Stomach (tissue), 9 donors: Measurements from ENCODE around the gene CELF1. TPM values are rescaled to one million over a fixed set of nuclear protein-coding genes. Genes with fewer than 3 reads are reported as not detected.

ENCODE experiments used
- DNase-seq, 2 donors: peaks; one replicate each; pipeline versions ENCODE4 v3.0.0 to v3.0.0-alpha.2; 2013 to 2019
- H3K27ac ChIP-seq, 5 donors: fragments of 200-600 bp in 4 of 5; sonication (generic) in 4 of 5; one replicate each; pipeline ENCODE4 v1.5.1; 2013 to 2019; ENCODE audit warnings: mild to moderate bottlenecking in 1 of 5, moderate library complexity in 1 of 5
- H3K27me3 ChIP-seq, 3 donors: fragments of 200-600 bp; sonication (generic); one replicate each; pipeline ENCODE4 v1.5.1; 2017 to 2019; ENCODE audit warnings: mixed run types in 1 of 3
- H3K36me3 ChIP-seq, 4 donors: fragments of 200-600 bp; sonication (generic); 1 replicate in 3 of 4; 2 replicates in 1 of 4; pipeline ENCODE4 v1.5.1; 2016 to 2019
- H3K4me1 ChIP-seq, 4 donors: fragments of 200-600 bp; sonication (generic); one replicate each; pipeline ENCODE4 v1.5.1; 2016 to 2019
- H3K4me3 ChIP-seq, 4 donors: fragments of 200-600 bp; sonication (generic) in 3 of 4; one replicate each; pipeline ENCODE4 v1.5.1; 2016 to 2019; ENCODE audit warnings: mild to moderate bottlenecking in 1 of 4
- H3K9me3 ChIP-seq, 4 donors: fragments of 200-600 bp; sonication (generic); one replicate each; pipeline ENCODE4 v1.5.1; 2016 to 2019
- EP300 ChIP-seq: sonication (generic); formaldehyde crosslinking; IDR thresholded peaks from one replicate; pipeline ENCODE4 v1.6.1; 2017; ENCODE audit warnings: antibody characterized with exemption
- POLR2A ChIP-seq, 4 donors: fragments of 450-650 bp; IDR thresholded peaks; one replicate each; pipeline ENCODE4 v1.6.1; 2016; ENCODE audit warnings: antibody characterized with exemption in 4 of 4, control low read depth in 2 of 4, mild to moderate bottlenecking in 1 of 4, moderate library complexity in 1 of 4
- POLR2AphosphoS5 ChIP-seq, 3 donors: sonication (generic); formaldehyde crosslinking; IDR thresholded peaks; one replicate each; pipeline ENCODE4 v1.6.1; 2016; ENCODE audit warnings: antibody characterized with exemption in 3 of 3
- WGBS, 5 donors: extraction: QIAGEN DNeasy Blood & Tissue Kit in 3 of 5; methylation state at CpG; one replicate each; pipeline versions ENCODE4 v1.1.5 to v1.1.7; 2013 to 2018; 5-methylcytosine and 5-hydroxymethylcytosine counted together
- intact Hi-C: fragments of 100-400 bp; cut with DNase I; formaldehyde crosslinking; loops from one replicate; pipeline ENCODE4 v1.15.1; 2023; ENCODE audit warnings: low total_unique reads
- polyA plus RNA-seq, 3 donors: library from polyadenylated mRNA; stranded (reverse); fragments of 200-250 nt; gene quantifications; one replicate each; pipeline ENCODE4 v1.2.3, GENCODE V29; 2013
- total RNA-seq, 5 donors: library from RNA; depleted of rRNA; stranded (reverse); fragments of >200 nt; gene quantifications; one replicate each; pipeline versions ENCODE4 v1.1.0 to v1.2.3, GENCODE V29; 2014 to 2016
- TF ChIP-seq, protein P1 (sequence below), 7 experiments: fragments of 450-650 bp in 4 of 7; fragments of 200-600 bp in 3 of 7; sonication (generic) in 3 of 7; IDR thresholded peaks; one replicate each; pipeline ENCODE4 v1.5.1; 2016 to 2019; ENCODE audit warnings: antibody characterized with exemption in 7 of 7, control low read depth in 2 of 7, mild to moderate bottlenecking in 1 of 7
- donor health status: healthy with polysubstance abuse.
- donor health status: Bipolar disorder and iron deficiency.
- donor health status: healthy.

Gene CELF1
- total and polyA plus RNA-seq, 8 donors = 12.7 to 206 (median 54.4) TPM

DNA sequence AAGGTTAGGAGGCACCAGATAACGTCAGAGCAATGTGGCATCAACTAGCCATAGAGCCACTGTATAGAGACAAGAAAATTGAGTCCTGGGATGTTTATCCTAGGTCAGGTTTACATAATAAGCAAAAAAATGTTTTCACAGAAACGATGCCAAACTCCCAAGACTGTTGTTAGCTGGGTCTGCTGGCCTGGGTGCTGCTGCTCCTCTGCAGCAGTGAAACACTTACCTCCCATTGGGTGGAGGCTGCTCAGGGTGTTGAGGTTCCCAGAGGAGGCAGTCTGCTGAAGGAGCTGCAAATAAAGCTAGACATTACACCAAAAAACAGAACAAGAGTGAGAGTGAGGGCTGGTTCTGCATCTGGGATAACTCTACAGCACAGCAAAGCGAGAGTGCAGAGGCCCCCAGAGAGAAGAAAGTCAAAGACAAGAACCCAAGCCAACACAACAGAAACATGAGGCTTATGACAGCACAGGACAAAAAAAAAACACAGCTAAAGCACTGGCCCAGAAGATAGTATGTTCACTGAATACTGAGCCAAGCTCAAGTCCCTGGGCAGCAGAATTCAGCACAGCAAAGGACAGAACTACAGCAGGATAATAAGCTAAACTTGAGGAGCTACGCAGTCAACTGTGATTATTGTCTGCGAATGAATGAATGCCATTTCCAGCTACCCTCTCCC is 74.1 kb downstream of the CELF1 start:
- 82 to 90% (median 87%) methylated on average over 5 of the region's 5 CpGs for WGBS, 5 donors
- H3K36me3 ChIP-seq = peaks cover 94 to 100% (median 100%) of the 10 kb centered on the region in 4 donors
- no peaks in the 10 kb centered on the region for H3K9me3 ChIP-seq
- peaks cover 0 to 13% (median 5%) of the 10 kb centered on the region in 4 donors for H3K4me1 ChIP-seq
- no peak for TF ChIP-seq POLR2AphosphoS5 (IDR thresholded peaks at IDR 0.05)
- TF ChIP-seq EP300 = no peak
- TF ChIP-seq, protein P1, sequence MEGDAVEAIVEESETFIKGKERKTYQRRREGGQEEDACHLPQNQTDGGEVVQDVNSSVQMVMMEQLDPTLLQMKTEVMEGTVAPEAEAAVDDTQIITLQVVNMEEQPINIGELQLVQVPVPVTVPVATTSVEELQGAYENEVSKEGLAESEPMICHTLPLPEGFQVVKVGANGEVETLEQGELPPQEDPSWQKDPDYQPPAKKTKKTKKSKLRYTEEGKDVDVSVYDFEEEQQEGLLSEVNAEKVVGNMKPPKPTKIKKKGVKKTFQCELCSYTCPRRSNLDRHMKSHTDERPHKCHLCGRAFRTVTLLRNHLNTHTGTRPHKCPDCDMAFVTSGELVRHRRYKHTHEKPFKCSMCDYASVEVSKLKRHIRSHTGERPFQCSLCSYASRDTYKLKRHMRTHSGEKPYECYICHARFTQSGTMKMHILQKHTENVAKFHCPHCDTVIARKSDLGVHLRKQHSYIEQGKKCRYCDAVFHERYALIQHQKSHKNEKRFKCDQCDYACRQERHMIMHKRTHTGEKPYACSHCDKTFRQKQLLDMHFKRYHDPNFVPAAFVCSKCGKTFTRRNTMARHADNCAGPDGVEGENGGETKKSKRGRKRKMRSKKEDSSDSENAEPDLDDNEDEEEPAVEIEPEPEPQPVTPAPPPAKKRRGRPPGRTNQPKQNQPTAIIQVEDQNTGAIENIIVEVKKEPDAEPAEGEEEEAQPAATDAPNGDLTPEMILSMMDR (IDR thresholded peaks at IDR 0.05) = no peak
- TF ChIP-seq POLR2A (IDR thresholded peaks at IDR 0.05) = no peak
- no peak for DNase-seq
- H3K27ac ChIP-seq = no peak overlapping the region
- H3K4me3 ChIP-seq = no peak overlapping the region
- no peaks in the 10 kb centered on the region for H3K27me3 ChIP-seq
- intact Hi-C loops = no loop called here

DNA sequence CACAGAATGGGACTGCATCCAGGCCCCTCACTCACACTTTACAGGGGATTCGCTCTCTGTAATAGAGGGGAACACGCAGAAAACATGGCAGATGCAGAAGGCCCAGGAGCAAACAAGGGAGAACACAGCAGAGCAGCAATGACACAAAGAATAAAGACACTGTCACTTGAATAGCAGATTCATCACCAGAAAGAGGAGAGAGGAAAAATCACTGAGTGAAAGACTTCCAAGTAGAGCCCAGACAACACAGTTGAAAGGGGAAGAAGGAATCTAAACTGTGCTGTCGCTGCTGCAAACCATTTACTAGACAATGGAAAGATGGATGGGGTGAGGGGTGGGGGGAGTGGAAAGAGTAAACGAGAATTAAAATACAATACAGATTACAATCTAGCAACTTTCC is 75.2 kb downstream of the CELF1 start:
- 68 to 79% (median 72%) methylated on average over 4 of the region's 4 CpGs for WGBS, 5 donors
- H3K9me3 ChIP-seq = no peaks in the 10 kb centered on the region
- peaks cover 0 to 13% (median 5%) of the 10 kb centered on the region in 4 donors for H3K4me1 ChIP-seq
- no peaks in the 10 kb centered on the region for H3K27me3 ChIP-seq
- no peak overlapping the region for H3K27ac ChIP-seq
- TF ChIP-seq, protein P1 (IDR thresholded peaks at IDR 0.05) = no peak
- TF ChIP-seq POLR2A (IDR thresholded peaks at IDR 0.05) (no peak), POLR2AphosphoS5 (IDR thresholded peaks at IDR 0.05) (no peak), EP300 (no peak)
- no peak overlapping the region for H3K4me3 ChIP-seq
- DNase-seq = no peak
- intact Hi-C loops = no loop called here
- peaks cover 94 to 100% (median 100%) of the 10 kb centered on the region in 4 donors for H3K36me3 ChIP-seq

DNA sequence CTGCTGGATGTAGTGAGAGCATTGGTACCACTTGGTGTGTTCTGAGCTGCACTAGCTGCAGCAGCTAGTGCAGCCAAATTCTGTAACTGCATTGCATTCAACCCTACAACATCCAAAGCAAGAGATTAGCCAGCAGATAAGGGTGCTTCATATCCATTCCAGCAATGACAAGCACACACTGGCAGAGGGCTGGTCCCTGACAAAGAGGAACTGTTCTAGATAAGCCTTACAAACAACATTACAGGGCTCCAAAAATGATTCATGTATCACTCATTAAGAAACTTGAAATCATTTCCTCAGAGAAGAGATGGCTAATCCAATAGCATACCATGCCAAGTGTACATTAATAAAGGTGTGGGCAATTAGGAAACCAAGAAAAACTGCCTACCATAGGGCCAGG is 75.6 kb downstream of the CELF1 start:
- Histone ChIP-seq H3K27me3 (no peaks in the 10 kb centered on the region), H3K9me3 (no peaks in the 10 kb centered on the region), H3K36me3 (peaks cover 94 to 100% (median 100%) of the 10 kb centered on the region in 4 donors), H3K27ac (no peak overlapping the region), H3K4me3 (no peak overlapping the region), H3K4me1 (peaks cover 0 to 13% (median 5%) of the 10 kb centered on the region in 4 donors)
- DNase-seq = no peak
- intact Hi-C loops = no loop called here
- no peak for TF ChIP-seq EP300

DNA sequence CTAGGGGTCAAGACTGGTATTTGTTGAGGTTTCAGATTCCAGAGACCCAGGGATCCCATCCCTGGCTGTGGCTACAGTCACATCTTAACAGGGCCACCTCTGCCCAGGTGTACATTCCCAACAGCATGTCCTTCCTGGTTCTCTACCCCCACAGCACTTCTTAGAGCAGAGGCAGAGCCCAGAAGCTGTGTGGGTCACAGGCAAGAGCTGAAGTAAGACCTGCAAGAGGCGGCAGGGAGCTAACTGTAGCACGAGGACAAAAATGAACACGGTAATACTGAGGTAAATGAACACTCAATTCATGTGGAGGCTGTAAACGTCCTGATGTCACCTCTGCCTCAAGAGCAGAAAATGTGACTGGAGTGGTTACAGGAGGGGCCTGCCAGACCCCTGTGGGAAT is 82.3 kb downstream of the CELF1 start:
- TF ChIP-seq EP300 = no peak
- TF ChIP-seq POLR2AphosphoS5 (IDR thresholded peaks at IDR 0.05) = no peak
- TF ChIP-seq, protein P1 (IDR thresholded peaks at IDR 0.05) = no peak
- peak overlapping the region in 2 of 5 donors; percentile 6 to 14 for H3K27ac ChIP-seq
- H3K27me3 ChIP-seq = no peaks in the 10 kb centered on the region
- DNase-seq = no peak
- whole genome bisulfite sequencing, 5 donors = 80 to 86% (median 82%) methylated on average over 4 of the region's 4 CpGs
- intact Hi-C loops = no loop called here
- no peaks in the 10 kb centered on the region for H3K9me3 ChIP-seq
- no peak overlapping the region for H3K4me3 ChIP-seq
- H3K36me3 ChIP-seq = peaks cover 64 to 72% (median 69%) of the 10 kb centered on the region in 4 donors
- peaks cover 27 to 50% (median 39%) of the 10 kb centered on the region in 4 donors for H3K4me1 ChIP-seq
